ENCODE results near the gene P2RX7. TPM values are rescaled to one million over a fixed set of nuclear protein-coding genes. Genes with fewer than 3 reads are reported as not detected.

P2RX7 gene
- total and polyA plus RNA-seq, 2 donors (not counting 3 experiments of a cell fraction or from before 2014, with no cell fraction given), result 1.3 to 8.1 TPM

DNA sequence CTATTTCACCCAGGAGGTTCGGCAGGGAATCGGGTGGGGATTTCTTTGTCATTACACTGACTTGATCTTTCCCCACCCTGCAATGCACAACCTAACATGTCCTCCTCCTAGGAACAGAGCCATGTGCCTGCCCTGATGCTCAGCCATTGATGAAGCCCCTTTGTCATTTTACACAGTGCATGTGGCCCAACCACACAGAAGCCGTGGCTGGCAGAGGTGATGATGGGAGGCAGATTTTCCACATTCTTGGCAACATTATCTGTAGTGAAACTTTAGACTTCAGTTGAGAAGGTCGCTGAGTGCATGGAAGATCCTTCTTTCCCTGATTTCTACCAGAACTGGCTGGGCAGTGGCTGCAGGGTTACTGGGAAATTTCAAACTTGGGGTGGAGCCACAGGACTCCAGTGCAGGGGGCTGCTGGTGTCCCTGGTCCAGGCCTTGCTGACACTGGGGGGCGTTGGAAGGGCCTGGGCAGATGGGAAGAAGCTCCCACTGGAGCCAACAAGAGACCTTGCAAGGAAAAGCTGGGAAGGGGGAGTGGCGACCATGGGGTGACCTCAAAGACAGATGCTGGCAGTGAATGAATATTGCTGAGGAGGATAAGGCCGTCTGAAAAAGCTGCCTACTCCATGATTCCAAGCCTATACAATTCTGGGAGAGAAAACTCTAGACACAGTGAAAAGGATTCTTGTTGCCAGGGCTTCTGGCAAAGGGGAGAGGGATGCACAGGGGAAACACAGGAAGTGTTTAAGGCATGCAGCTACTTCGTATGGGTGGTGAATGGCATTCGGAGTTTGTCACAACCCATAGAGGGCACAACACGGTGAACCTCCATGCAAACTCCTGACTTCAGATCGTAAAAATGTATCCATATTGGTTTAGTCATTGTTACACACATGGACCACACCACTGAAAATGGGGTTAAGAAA, 41.8 kb upstream of the P2RX7 start:
- Histone ChIP-seq H4K20me1 (replicated peaks; ENCODE audit: control insufficient read depth, extremely low read depth, insufficient read depth, low read length) (no peaks in the 10 kb centered on the region), H3K4me1 (ENCODE audit: control insufficient read depth, extremely low read depth, insufficient read depth, low read length) (peaks cover 13% of the 10 kb centered on the region), H3K27ac (ENCODE audit: insufficient read depth, low read depth, low read length) (no peak overlapping the region), H3K4me2 (ENCODE audit: insufficient read depth, low read length) (no peak overlapping the region), H3K36me3 (ENCODE audit: control insufficient read depth in 2 of 2, extremely low read depth in 1 of 2, insufficient read depth in 2 of 2, low read length in 2 of 2) (no peaks in the 10 kb centered on the region), H3K9ac (replicated peaks; ENCODE audit: extremely low read depth, insufficient read depth, low read length) (no peak overlapping the region), H3K79me2 (ENCODE audit: control insufficient read depth, insufficient read depth, low read length) (no peaks in the 10 kb centered on the region), H3K4me3 (replicated peaks in 1 of 3; ENCODE audit: insufficient read depth in 1 of 3, low read depth in 1 of 3, low read length in 3 of 3) (no peak overlapping the region), H3K27me3 (ENCODE audit: control insufficient read depth in 2 of 2, insufficient read depth in 2 of 2, low read length in 2 of 2) (no peaks in the 10 kb centered on the region), H2AFZ (ENCODE audit: low read depth, low read length) (no peak overlapping the region), H3K9me3 (replicated peaks; ENCODE audit: control insufficient read depth, insufficient read depth, low read length) (no peaks in the 10 kb centered on the region), H3K9me1 (replicated peaks; ENCODE audit: control insufficient read depth, extremely low read depth, insufficient read depth, low read length) (no peaks in the 10 kb centered on the region)
- dilution Hi-C loops (cut with MboI; ENCODE audit: extremely low pct_ligation_motif_present, low sequenced_read_pairs) (no loop called here), intact Hi-C loops (cut with micrococcal nuclease) (loop anchor here (10.0 kb wide), 1 partner anchor 446 kb away; the partner anchor contains the start of gene CABP1)
- DNase-seq (ENCODE audit: low read depth, low spot score), result no peak
- ChIA-PET POLR2A (no interaction called here), CTCF (no interaction called here)
- BruUV-seq (replicated peaks), result no TSS peak
- FAIRE-seq, result no peak
- TF ChIP-seq GATA2 (IDR thresholded peaks at IDR 0.05; ENCODE audit: insufficient read depth, insufficient read length, low read depth, low read length) (no peak), CTCF (IDR thresholded peaks at IDR 0.05; ENCODE audit: extremely low read depth in 1 of 2, insufficient read depth in 1 of 2, low read depth in 1 of 2, low read length in 2 of 2) (no peak), FOS (IDR thresholded peaks at IDR 0.05; ENCODE audit: borderline replicate concordance, insufficient read depth, low read length) (no peak), MAX (IDR thresholded peaks at IDR 0.05; ENCODE audit: insufficient read depth, insufficient read length) (no peak), POLR2AphosphoS5 (IDR thresholded peaks at IDR 0.05; ENCODE audit: insufficient read depth, low read depth, low read length) (no peak), POLR2A (IDR thresholded peaks at IDR 0.05; ENCODE audit: low read depth, low read length) (no peak), MYC (IDR thresholded peaks at IDR 0.05; ENCODE audit: low read depth, low read length) (no peak), EZH2 (IDR thresholded peaks at IDR 0.05; ENCODE audit: borderline replicate concordance, low read depth, low read length, severe bottlenecking) (no peak), JUN (IDR thresholded peaks at IDR 0.05; ENCODE audit: borderline replicate concordance, insufficient read depth, insufficient read length, low read depth) (no peak)

Data from endothelial cell of umbilical vein (primary cell).